ENCODE data around the gene DOCK4.

DOCK4 gene

GRCh38 chr7:112023282-112023681 lies 182.9 kb downstream of the DOCK4 start:
- no peaks in the 10 kb centered on the region for H4K20me1 ChIP-seq (ENCODE audit: insufficient read depth)

GRCh38 chr7:112022128-112022527 lies 184.1 kb downstream of the DOCK4 start:
- Histone ChIP-seq H3K36me3 (ENCODE audit: insufficient read depth) (no peaks in the 10 kb centered on the region), H3K4me1 (ENCODE audit: low read depth, poor library complexity, severe bottlenecking) (no peaks in the 10 kb centered on the region), H3K4me3 (IDR thresholded peaks at IDR 0.05; ENCODE audit: insufficient read depth, low read depth, low read length) (no peak overlapping the region), H4K20me1 (ENCODE audit: insufficient read depth) (no peaks in the 10 kb centered on the region), H3K9ac (no peak overlapping the region), H3K27ac (no peak overlapping the region), H3K79me2 (ENCODE audit: insufficient read depth, low read depth) (no peaks in the 10 kb centered on the region), H2AFZ (ENCODE audit: low read depth) (no peak overlapping the region), H3K4me2 (no peak overlapping the region), H3K27me3 (ENCODE audit: insufficient read depth, low read depth) (no peaks in the 10 kb centered on the region)
- no peak for TF ChIP-seq CTCF (conservative IDR thresholded peaks at IDR 0.05; ENCODE audit: low read depth, low read length)

More at GRCh38 chr7:112023282-112023681, 182.9 kb downstream of the DOCK4 start:
- Histone ChIP-seq H3K9ac (no peak overlapping the region), H3K4me2 (no peak overlapping the region), H3K36me3 (ENCODE audit: insufficient read depth) (no peaks in the 10 kb centered on the region), H3K27me3 (ENCODE audit: insufficient read depth, low read depth) (no peaks in the 10 kb centered on the region), H3K4me1 (ENCODE audit: low read depth, poor library complexity, severe bottlenecking) (no peaks in the 10 kb centered on the region), H3K79me2 (ENCODE audit: insufficient read depth, low read depth) (no peaks in the 10 kb centered on the region), H3K27ac (no peak overlapping the region), H3K4me3 (IDR thresholded peaks at IDR 0.05; ENCODE audit: insufficient read depth, low read depth, low read length) (no peak overlapping the region), H2AFZ (ENCODE audit: low read depth) (no peak overlapping the region)
- no peak for TF ChIP-seq CTCF (conservative IDR thresholded peaks at IDR 0.05; ENCODE audit: low read depth, low read length)

- Histone ChIP-seq H3K79me2 (ENCODE audit: insufficient read depth, low read depth) (no peaks in the 10 kb centered on the region), H3K27me3 (ENCODE audit: insufficient read depth, low read depth) (no peaks in the 10 kb centered on the region), H3K4me1 (ENCODE audit: low read depth, poor library complexity, severe bottlenecking) (no peaks in the 10 kb centered on the region), H3K27ac (no peak overlapping the region), H2AFZ (ENCODE audit: low read depth) (no peak overlapping the region), H3K36me3 (ENCODE audit: insufficient read depth) (no peaks in the 10 kb centered on the region), H3K4me3 (IDR thresholded peaks at IDR 0.05; ENCODE audit: insufficient read depth, low read depth, low read length) (no peak overlapping the region), H3K9ac (no peak overlapping the region), H4K20me1 (ENCODE audit: insufficient read depth) (no peaks in the 10 kb centered on the region), H3K4me2 (no peak overlapping the region)
- no peak for TF ChIP-seq CTCF (conservative IDR thresholded peaks at IDR 0.05; ENCODE audit: low read depth, low read length)
Measured at GRCh38 chr7:112021379-112022044, 184.7 kb downstream of the DOCK4 start.

- Histone ChIP-seq H3K27me3 (ENCODE audit: insufficient read depth, low read depth) (no peaks in the 10 kb centered on the region), H2AFZ (ENCODE audit: low read depth) (no peak overlapping the region), H3K9ac (no peak overlapping the region), H3K27ac (no peak overlapping the region), H3K36me3 (ENCODE audit: insufficient read depth) (no peaks in the 10 kb centered on the region), H3K79me2 (ENCODE audit: insufficient read depth, low read depth) (no peaks in the 10 kb centered on the region), H4K20me1 (ENCODE audit: insufficient read depth) (no peaks in the 10 kb centered on the region), H3K4me1 (ENCODE audit: low read depth, poor library complexity, severe bottlenecking) (no peaks in the 10 kb centered on the region), H3K4me3 (IDR thresholded peaks at IDR 0.05; ENCODE audit: insufficient read depth, low read depth, low read length) (no peak overlapping the region), H3K4me2 (no peak overlapping the region)
- TF ChIP-seq CTCF (conservative IDR thresholded peaks at IDR 0.05; ENCODE audit: low read depth, low read length), result no peak
Measured at GRCh38 chr7:112020800-112021199, 185.4 kb downstream of the DOCK4 start.

Data from KMS-11 (cell line).